Pancreas (tissue), 10 donors: ENCODE measurements around the gene MED29. TPM values are rescaled to one million over a fixed set of nuclear protein-coding genes. Genes with fewer than 3 reads are reported as not detected.

Experiments used
- ATAC-seq, 4 donors: fragments of 200-7000 bp; cut with Tn5 transposase; one replicate each; pipeline versions ENCODE4 v1.8.0 to v1.9.1; 2020; ENCODE audit warnings: mild to moderate bottlenecking in 4 of 4, moderate library complexity in 4 of 4
- DNase-seq, 6 donors: peaks; one replicate each; pipeline ENCODE4 v3.0.0-alpha.2; 2020
- FAIRE-seq: peaks from 2 replicates; lab custom pipeline; 2012; peaks lifted over from hg19 to GRCh38; lab: Jason Lieb, UNC
- H3K27ac ChIP-seq, 4 donors: fragments of 200-600 bp; sonication (generic); 1 replicate in 3 of 4; 2 replicates in 1 of 4; pipeline versions ENCODE4 v1.5.0 to v1.8.0; 2020
- H3K27me3 ChIP-seq, 4 donors: fragments of 200-600 bp; one replicate each; pipeline ENCODE4 v1.8.0; 2021
- H3K36me3 ChIP-seq, 3 donors: fragments of 200-600 bp; sonication (generic) in 1 of 3; one replicate each; pipeline versions ENCODE4 v1.5.0 to v1.8.0; 2020 to 2021
- H3K4me1 ChIP-seq, 3 donors: fragments of 200-600 bp; one replicate each; pipeline ENCODE4 v1.8.0; 2021
- H3K4me3 ChIP-seq, 4 donors: fragments of 200-600 bp; sonication (generic) in 2 of 4; one replicate each; pipeline versions ENCODE4 v1.5.0 to v1.8.0; 2020 to 2021
- H3K9me3 ChIP-seq, 4 donors: fragments of 200-600 bp; one replicate each; pipeline ENCODE4 v1.8.0; 2021
- WGBS, 2 donors: extraction: QIAGEN DNeasy Blood & Tissue Kit; methylation state at CpG; one replicate each; pipeline ENCODE4 v1.1.7; 2013; 5-methylcytosine and 5-hydroxymethylcytosine counted together
- intact Hi-C, 3 donors: fragments of 100-400 bp; cut with DNase I; formaldehyde crosslinking; loops; one replicate each; pipeline versions ENCODE4 v1.11.1 to v1.14.2; 2022
- microRNA-seq, 2 donors: library from miRNA; unstranded; fragments of <30 nt; microRNA quantifications; one replicate each; pipeline versions ENCODE4 to v1.1.0, GENCODE V29; 2019 to 2020
- polyA plus RNA-seq, 2 donors: library from polyadenylated mRNA; stranded (reverse); fragments of 200-250 nt; gene quantifications; one replicate each; pipeline ENCODE4 v1.2.3, GENCODE V29; 2013
- total RNA-seq, 6 donors: library from RNA; stranded (reverse); fragmentation: NEBNext Ultra II Directional in 4 of 6; extraction: Animal tissue kit (Norgen Biotek cat#: 25700) in 4 of 6; gene quantifications; one replicate each; pipeline versions ENCODE4 v1.2.1 to v1.2.4, GENCODE V29; 2021 to 2023
- TF ChIP-seq, protein P1 (sequence below), 4 donors: fragments of 200-600 bp; sonication (generic) in 3 of 4; IDR thresholded peaks; one replicate each; pipeline versions ENCODE4 v1.5.0 to v1.8.0; 2021; ENCODE audit warnings: antibody characterized with exemption in 4 of 4
- donor health status: healthy with polysubstance abuse.
- donor health status: DM: no; HTN: no; CAD: no; lungs with moderate emphysema.
- donor health status: DM: no; HTN: no; CAD: no.
- donor health status: control.
- donor health status: control.
- donor health status: Bipolar disorder and iron deficiency.
- donor health status: DM: yes; HTN: yes; CAD: no.
- donor health status: DM: no; HTN: no; CAD: no.
- donor health status: DM: no; HTN: no; CAD: no.
- donor health status: DM: yes; HTN: yes; CAD: no.

MED29 gene
- total and polyA plus RNA-seq, 8 donors = 13.2 to 23.9 (median 17.5) TPM

DNA sequence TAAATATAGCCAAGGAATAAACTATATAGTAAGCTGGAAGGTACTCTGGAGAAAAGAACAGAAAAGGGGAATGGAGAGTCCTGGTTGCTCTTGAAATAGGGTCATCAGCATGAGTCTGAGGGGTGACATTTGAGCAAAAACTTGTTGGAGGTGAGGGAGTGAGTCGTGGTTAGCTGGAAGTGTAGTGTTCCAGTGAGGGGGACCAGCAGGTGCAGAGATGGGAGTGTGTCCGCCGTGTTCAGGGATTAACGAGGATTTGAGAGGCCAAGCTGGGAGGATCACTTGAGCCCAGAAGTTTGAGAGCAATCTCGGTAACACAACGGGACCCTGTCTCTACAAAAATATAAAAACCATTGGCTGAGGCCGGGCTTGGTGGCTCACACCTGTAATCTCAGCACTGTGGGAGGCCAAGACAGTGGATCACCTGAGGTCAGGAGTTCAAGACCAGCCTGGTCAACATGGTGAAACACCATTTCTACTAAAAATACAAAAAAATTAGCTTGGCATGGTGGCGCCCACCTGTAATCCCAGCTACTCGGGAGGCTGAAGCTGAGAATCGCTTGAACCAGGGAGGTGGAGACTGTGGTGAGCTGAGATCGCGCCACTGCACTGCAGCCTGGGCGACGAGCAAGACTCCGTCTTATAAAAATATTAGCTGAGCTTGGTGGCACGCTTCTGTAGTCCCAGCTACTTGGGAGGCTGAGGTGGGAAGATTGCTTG lies 55.3 kb downstream of the MED29 start:
- ATAC-seq (no peak), FAIRE-seq (no peak), DNase-seq (no peak)
- peaks cover 7 to 29% (median 17%) of the 10 kb centered on the region in 3 donors for H3K4me1 ChIP-seq
- H3K4me3 ChIP-seq = peak overlapping the region; percentile 68 to 99 (median 90)
- H3K36me3 ChIP-seq = no peaks in the 10 kb centered on the region
- no peaks in the 10 kb centered on the region for H3K9me3 ChIP-seq
- WGBS, 2 donors = 68 to 70% methylated on average over 16 of the region's 16 CpGs
- intact Hi-C loops = loop anchor here in 1 of 3 donors (10.0 kb wide), 1 partner anchor 88 kb away; the partner anchor contains the start of gene EID2B
- TF ChIP-seq, protein P1, sequence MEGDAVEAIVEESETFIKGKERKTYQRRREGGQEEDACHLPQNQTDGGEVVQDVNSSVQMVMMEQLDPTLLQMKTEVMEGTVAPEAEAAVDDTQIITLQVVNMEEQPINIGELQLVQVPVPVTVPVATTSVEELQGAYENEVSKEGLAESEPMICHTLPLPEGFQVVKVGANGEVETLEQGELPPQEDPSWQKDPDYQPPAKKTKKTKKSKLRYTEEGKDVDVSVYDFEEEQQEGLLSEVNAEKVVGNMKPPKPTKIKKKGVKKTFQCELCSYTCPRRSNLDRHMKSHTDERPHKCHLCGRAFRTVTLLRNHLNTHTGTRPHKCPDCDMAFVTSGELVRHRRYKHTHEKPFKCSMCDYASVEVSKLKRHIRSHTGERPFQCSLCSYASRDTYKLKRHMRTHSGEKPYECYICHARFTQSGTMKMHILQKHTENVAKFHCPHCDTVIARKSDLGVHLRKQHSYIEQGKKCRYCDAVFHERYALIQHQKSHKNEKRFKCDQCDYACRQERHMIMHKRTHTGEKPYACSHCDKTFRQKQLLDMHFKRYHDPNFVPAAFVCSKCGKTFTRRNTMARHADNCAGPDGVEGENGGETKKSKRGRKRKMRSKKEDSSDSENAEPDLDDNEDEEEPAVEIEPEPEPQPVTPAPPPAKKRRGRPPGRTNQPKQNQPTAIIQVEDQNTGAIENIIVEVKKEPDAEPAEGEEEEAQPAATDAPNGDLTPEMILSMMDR (IDR thresholded peaks at IDR 0.05) = no peak
- peak overlapping the region in 2 of 4 donors; percentile 90 to 91 for H3K27ac ChIP-seq
- H3K27me3 ChIP-seq = no peaks in the 10 kb centered on the region

DNA sequence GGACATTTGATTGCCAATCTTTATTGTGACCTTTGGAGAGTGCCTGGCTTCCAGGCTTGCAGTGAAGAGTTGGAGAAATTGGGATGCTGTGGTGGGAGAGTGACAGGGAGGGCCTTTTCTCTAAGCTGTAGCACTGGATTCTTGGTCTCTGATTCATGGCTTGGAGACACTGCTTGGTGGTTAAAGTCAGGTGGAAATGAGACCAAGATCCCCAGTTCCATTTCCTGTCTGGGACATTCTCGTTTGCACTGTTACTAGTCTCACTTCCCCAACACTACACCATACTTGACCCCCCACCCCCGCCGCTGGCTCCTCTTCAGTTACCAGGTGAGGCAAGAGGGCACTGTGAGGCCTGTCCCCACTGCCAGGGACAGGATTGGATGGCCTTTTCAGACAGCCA lies 57.1 kb downstream of the MED29 start:
- no peak for FAIRE-seq
- ATAC-seq = no peak
- no peak overlapping the region for H3K4me3 ChIP-seq
- 70 to 82% methylated on average over 3 of the region's 3 CpGs for WGBS, 2 donors
- no peaks in the 10 kb centered on the region for H3K9me3 ChIP-seq
- TF ChIP-seq, protein P1 (IDR thresholded peaks at IDR 0.05) = no peak
- intact Hi-C loops = loop anchor here in 1 of 3 donors (10.0 kb wide), 1 partner anchor 87 kb away; the partner anchor contains the start of gene EID2B
- H3K36me3 ChIP-seq = peaks cover 0 to under 1% (median 0%) of the 10 kb centered on the region in 3 donors
- H3K4me1 ChIP-seq = peaks cover 7 to 29% (median 17%) of the 10 kb centered on the region in 3 donors
- no peak overlapping the region for H3K27ac ChIP-seq
- no peaks in the 10 kb centered on the region for H3K27me3 ChIP-seq
- peak in 1 of 6 donors; percentile 26 for DNase-seq

DNA sequence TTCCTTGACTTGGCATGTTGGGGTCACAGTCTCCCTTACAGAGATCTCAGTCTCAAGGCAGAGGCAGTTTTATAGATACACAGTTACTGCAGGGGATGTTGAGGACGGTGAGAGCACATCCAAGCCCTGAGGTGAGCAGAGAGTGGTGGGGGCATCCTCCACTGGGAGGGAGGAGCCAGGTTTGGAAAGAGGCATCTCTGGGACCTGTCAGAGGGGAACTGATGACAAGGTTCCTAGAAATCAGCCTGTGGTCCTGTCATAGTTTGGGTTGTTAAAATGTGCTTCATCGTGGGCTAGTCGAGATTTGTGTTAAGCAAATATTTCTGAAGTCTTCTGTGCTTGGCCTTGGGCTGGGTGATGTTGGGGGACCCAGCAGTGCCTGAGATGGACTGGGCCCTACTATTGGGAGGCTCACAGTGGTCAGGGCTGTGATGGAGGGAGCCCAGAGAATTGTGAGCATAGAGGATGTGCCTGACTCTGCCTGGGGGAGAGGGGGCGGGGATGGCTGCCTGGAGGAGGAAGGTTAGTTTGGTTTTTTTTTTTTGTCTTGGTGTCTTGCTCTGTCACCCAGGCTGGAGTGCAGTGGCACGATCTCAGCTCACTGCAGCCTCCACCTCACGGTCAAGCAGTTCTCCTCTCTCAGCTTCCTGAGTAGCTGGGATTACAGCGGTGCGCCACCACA lies 58.1 kb downstream of the MED29 start:
- WGBS, 2 donors = 70 to 74% methylated on average over 8 of the region's 8 CpGs
- Histone ChIP-seq H3K36me3 (peaks cover 0 to 3% (median 0%) of the 10 kb centered on the region in 3 donors), H3K27me3 (no peaks in the 10 kb centered on the region), H3K27ac (no peak overlapping the region), H3K4me1 (peaks cover 7 to 28% (median 17%) of the 10 kb centered on the region in 3 donors), H3K9me3 (no peaks in the 10 kb centered on the region), H3K4me3 (no peak overlapping the region)
- DNase-seq = no peak
- ATAC-seq = no peak
- TF ChIP-seq, protein P1 (IDR thresholded peaks at IDR 0.05) = no peak
- intact Hi-C loops = loop anchor here in 1 of 3 donors (10.0 kb wide), 1 partner anchor 86 kb away; the partner anchor contains the start of gene EID2B
- no peak for FAIRE-seq

Small RNAs within 50 kb of the gene (microRNA-seq; reads per million reads assigned to microRNA genes)
- 0 to 0.88 reads per million in 2 donors for gene MIR4530

Other genes starting within 250 kb of the MED29 start
- 1 to 10 TPM; 1.6 to 8.5 (median 4.1) TPM for gene NCCRP1, start 194.4 kb upstream of the MED29 start, total RNA-seq
- gene NCCRP1, start 194.4 kb upstream of the MED29 start, polyA plus RNA-seq = 1 to 10 TPM in 1 of 2 donors, under 1 TPM in 1; 0.96 to 1.7 TPM
- 1,000 to 10,000 TPM; 1,282 to 3,883 (median 2,778) TPM for gene SYCN, start 187.1 kb upstream of the MED29 start, total RNA-seq
- 1,000 to 10,000 TPM; 1,825 to 2,558 TPM for gene SYCN, start 187.1 kb upstream of the MED29 start, polyA plus RNA-seq
- not detected for gene IFNL3, start 146.4 kb upstream of the MED29 start, total RNA-seq
- gene IFNL3, start 146.4 kb upstream of the MED29 start, polyA plus RNA-seq = not detected
- gene IFNL4, start 142.5 kb upstream of the MED29 start, total RNA-seq = not detected
- under 1 TPM in 1 of 2 donors, not detected in 1; 0.09 TPM for gene IFNL4, start 142.5 kb upstream of the MED29 start, polyA plus RNA-seq
- gene IFNL2, start 123.0 kb upstream of the MED29 start, total RNA-seq = not detected
- gene IFNL2, start 123.0 kb upstream of the MED29 start, polyA plus RNA-seq = not detected
- not detected for gene IFNL1, start 95.0 kb upstream of the MED29 start, total RNA-seq
- not detected for gene IFNL1, start 95.0 kb upstream of the MED29 start, polyA plus RNA-seq
- gene LRFN1, start 70.5 kb upstream of the MED29 start, total RNA-seq = 1 to 10 TPM; 1.7 to 2.3 (median 2.2) TPM
- 1 to 10 TPM in 1 of 2 donors, under 1 TPM in 1; 0.77 to 1.6 TPM for gene LRFN1, start 70.5 kb upstream of the MED29 start, polyA plus RNA-seq
- gene GMFG, start 55.3 kb upstream of the MED29 start, total RNA-seq = 10 to 100 TPM in 2 of 6 donors, 1 to 10 TPM in 4; 1.7 to 17.3 (median 5.9) TPM
- gene GMFG, start 55.3 kb upstream of the MED29 start, polyA plus RNA-seq = 10 to 100 TPM; 16.1 to 17.3 TPM
- gene SAMD4B, start 49.0 kb upstream of the MED29 start, total RNA-seq = 10 to 100 TPM; 24.1 to 46.4 (median 30.8) TPM
- 100 to 1,000 TPM; 103 to 106 TPM for gene SAMD4B, start 49.0 kb upstream of the MED29 start, polyA plus RNA-seq
- gene PAF1, start 272 bp upstream of the MED29 start, total RNA-seq = 10 to 100 TPM; 11.3 to 17.7 (median 14.6) TPM
- gene PAF1, start 272 bp upstream of the MED29 start, polyA plus RNA-seq = 10 to 100 TPM; 28.1 to 41.1 TPM
- 10 to 100 TPM; 20.2 to 45.6 (median 31.9) TPM for gene ZFP36, start 15.5 kb downstream of the MED29 start, total RNA-seq
- gene ZFP36, start 15.5 kb downstream of the MED29 start, polyA plus RNA-seq = 100 to 1,000 TPM; 104 to 151 TPM
- gene PLEKHG2, start 21.3 kb downstream of the MED29 start, total RNA-seq = 10 to 100 TPM in 1 of 6 donors, 1 to 10 TPM in 5; 3.1 to 15.0 (median 7.8) TPM
- 10 to 100 TPM in 1 of 2 donors, 1 to 10 TPM in 1; 6.8 to 12.8 TPM for gene PLEKHG2, start 21.3 kb downstream of the MED29 start, polyA plus RNA-seq
- 1,000 to 10,000 TPM in 5 of 6 donors, 100 to 1,000 TPM in 1; 920 to 1,759 (median 1,167) TPM for gene RPS16, start 44.6 kb downstream of the MED29 start, total RNA-seq
- 1,000 to 10,000 TPM; 1,276 to 1,384 TPM for gene RPS16, start 44.6 kb downstream of the MED29 start, polyA plus RNA-seq
- 10 to 100 TPM; 49.3 to 69.6 (median 54.0) TPM for gene SUPT5H, start 54.2 kb downstream of the MED29 start, total RNA-seq
- 100 to 1,000 TPM; 172 to 229 TPM for gene SUPT5H, start 54.2 kb downstream of the MED29 start, polyA plus RNA-seq
- gene TIMM50, start 89.5 kb downstream of the MED29 start, total RNA-seq = 10 to 100 TPM; 15.2 to 27.5 (median 21.3) TPM
- gene TIMM50, start 89.5 kb downstream of the MED29 start, polyA plus RNA-seq = 10 to 100 TPM; 38.6 to 40.4 TPM
- gene DLL3, start 107.6 kb downstream of the MED29 start, total RNA-seq = under 1 TPM in 1 of 6 donors, not detected in 5; 0.13 TPM
- gene DLL3, start 107.6 kb downstream of the MED29 start, polyA plus RNA-seq = under 1 TPM in 1 of 2 donors, not detected in 1; 0.14 TPM
- not detected for gene SELENOV, start 123.8 kb downstream of the MED29 start, total RNA-seq
- gene SELENOV, start 123.8 kb downstream of the MED29 start, polyA plus RNA-seq = not detected
- gene EID2B, start 141.5 kb downstream of the MED29 start, total RNA-seq = 1 to 10 TPM in 1 of 6 donors, under 1 TPM in 5; 0.63 to 1.1 (median 0.80) TPM
- 1 to 10 TPM; 1.3 to 3.9 TPM for gene EID2B, start 141.5 kb downstream of the MED29 start, polyA plus RNA-seq
- gene EID2, start 148.8 kb downstream of the MED29 start, total RNA-seq = 1 to 10 TPM; 3.3 to 7.5 (median 5.2) TPM
- 10 to 100 TPM in 1 of 2 donors, 1 to 10 TPM in 1; 6.7 to 10.8 TPM for gene EID2, start 148.8 kb downstream of the MED29 start, polyA plus RNA-seq
- gene LGALS13, start 211.1 kb downstream of the MED29 start, total RNA-seq = not detected
- gene LGALS13, start 211.1 kb downstream of the MED29 start, polyA plus RNA-seq = not detected